A549 (cell line): ENCODE data around the gene DCT. TPM values are rescaled to one million over a fixed set of nuclear protein-coding genes. Genes with fewer than 3 reads are reported as not detected.

Experiments
- ATAC-seq, 2 experiments: fragments of 200-7000 bp in 1 of 2; fragments of >200 bp in 1 of 2; cut with Nextera tagmentation in 1 of 2; cut with Tn5 transposase in 1 of 2; 3 replicates each; pipeline versions ENCODE4 v1.8.0 to v1.9.1; 2018 to 2020; ENCODE audit warnings: mild to moderate bottlenecking in 1 of 2, moderate library complexity in 1 of 2
- CTCF ChIA-PET: fragments of 300-600 bp; sonication (Branson Sonifier 250); formaldehyde crosslinking; extraction: SDS; loops from one replicate; lab custom pipeline; 2021; ENCODE audit warnings: antibody characterized with exemption, inconsistent platforms; lab: Yijun Ruan, JAX
- POLR2A ChIA-PET: fragments of 350-600 bp; formaldehyde crosslinking; extraction: SDS; loops from one replicate; lab custom pipeline; 2021; ENCODE audit warnings: antibody characterized with exemption, inconsistent platforms; lab: Yijun Ruan, JAX
- DNase-seq, 2 experiments: peaks; one replicate each; pipeline versions ENCODE4 v3.0.0 to v3.0.0-alpha.2; 2011 to 2016; ENCODE audit warnings: low read depth in 1 of 2, low spot score in 1 of 2
- FAIRE-seq: peaks from 2 replicates; lab custom pipeline; 2011; peaks lifted over from hg19 to GRCh38; lab: Jason Lieb, UNC
- H3K27ac ChIP-seq, 2 experiments: fragments of >200 bp; sonication (Bioruptor Twin); formaldehyde crosslinking; 3 replicates each; pipeline ENCODE4 v1.5.1; 2016 to 2017
- H3K4me1 ChIP-seq: fragments of >200 bp; sonication (Bioruptor Twin); formaldehyde crosslinking; 3 replicates; pipeline ENCODE4 v1.6.1; 2016
- H3K4me2 ChIP-seq: fragments of >200 bp; sonication (Bioruptor Twin); formaldehyde crosslinking; 3 replicates; pipeline ENCODE4 v1.6.1; 2016
- H3K4me3 ChIP-seq: fragments of >200 bp; sonication (Bioruptor Twin); formaldehyde crosslinking; 3 replicates; pipeline ENCODE4 v1.5.1; 2016
- H3K9me3 ChIP-seq: fragments of >200 bp; sonication (Bioruptor Twin); formaldehyde crosslinking; 3 replicates; pipeline ENCODE4 v1.6.1; 2016
- CHD2 ChIP-seq: fragments of 150-350 bp; IDR thresholded peaks from 2 replicates; pipeline ENCODE4 v1.6.1; 2014; ENCODE audit warnings: low read length; ENCODE audit not compliant: partially characterized antibody
- EHF ChIP-seq: fragments of 250-450 bp; sonication (Bioruptor Pico); IDR thresholded peaks from 2 replicates; pipeline ENCODE4 v1.5.0; 2020; ENCODE audit warnings: mild to moderate bottlenecking
- ESRRA ChIP-seq: fragments of 150-350 bp; IDR thresholded peaks from 2 replicates; pipeline ENCODE4 v1.6.1; 2014; ENCODE audit warnings: mild to moderate bottlenecking, low read length, borderline replicate concordance
- FOSB ChIP-seq: fragments of 250-450 bp; sonication (Bioruptor Pico); IDR thresholded peaks from 2 replicates; pipeline ENCODE4 v1.5.0; 2020; ENCODE audit warnings: mild to moderate bottlenecking, moderate library complexity
- FOSL2 ChIP-seq, 2 experiments: fragments of 450-650 bp in 1 of 2; fragments of >200 bp in 1 of 2; sonication (Bioruptor Twin) in 1 of 2; formaldehyde crosslinking; IDR thresholded peaks; 2 replicates each; pipeline versions ENCODE4 v1.5.0 to v1.6.1; 2016 to 2020; ENCODE audit warnings: mild to moderate bottlenecking in 1 of 2, moderate library complexity in 1 of 2
- FOXS1 ChIP-seq: fragments of 250-450 bp; sonication (Bioruptor Pico); IDR thresholded peaks from 2 replicates; pipeline ENCODE4 v1.5.0; 2020; ENCODE audit warnings: mild to moderate bottlenecking, moderate library complexity
- GATA3 ChIP-seq: IDR thresholded peaks from 2 replicates; pipeline ENCODE4 v1.6.1; 2012; ENCODE audit warnings: borderline replicate concordance
- HDAC2 ChIP-seq: fragments of 200-600 bp; sonication (generic); IDR thresholded peaks from 2 replicates; pipeline ENCODE4 v1.6.1; 2016
- HEYL ChIP-seq: fragments of 250-450 bp; sonication (Bioruptor Pico); IDR thresholded peaks from 2 replicates; pipeline ENCODE4 v1.8.0; 2021; ENCODE audit warnings: mild to moderate bottlenecking, moderate library complexity
- HOXB5 ChIP-seq: fragments of 250-450 bp; sonication (Bioruptor Pico); IDR thresholded peaks from 2 replicates; pipeline ENCODE4 v1.5.0; 2020; ENCODE audit warnings: mild to moderate bottlenecking, moderate library complexity
- JUNB ChIP-seq: fragments of >200 bp; sonication (Bioruptor Twin); formaldehyde crosslinking; IDR thresholded peaks from 2 replicates; pipeline ENCODE4 v1.6.1; 2016
- MYC ChIP-seq: IDR thresholded peaks from 2 replicates; pipeline ENCODE4 v1.6.1; 2012; ENCODE audit warnings: mild to moderate bottlenecking, inconsistent platforms, low read length, improper control_type of control experiment, borderline replicate concordance
- NR3C1 ChIP-seq: fragments of >200 bp; sonication (Bioruptor Twin); formaldehyde crosslinking; IDR thresholded peaks from 3 replicates; pipeline ENCODE4 v1.6.1; 2017
- PHF8 ChIP-seq: fragments of 200-600 bp; sonication (generic); IDR thresholded peaks from 2 replicates; pipeline ENCODE4 v1.6.1; 2016; ENCODE audit warnings: low read depth, mild to moderate bottlenecking, antibody characterized with exemption, moderate library complexity, borderline replicate concordance
- RAD21 ChIP-seq, 2 experiments: fragments of >200 bp in 1 of 2; sonication (Bioruptor Twin) in 1 of 2; formaldehyde crosslinking in 1 of 2; IDR thresholded peaks in 1 of 2; conservative IDR thresholded peaks in 1 of 2; 2 replicates in 1 of 2; 3 replicates in 1 of 2; pipeline ENCODE4 v1.6.1; 2012 to 2018; ENCODE audit warnings: inconsistent platforms in 1 of 2
- RARB ChIP-seq: fragments of 250-450 bp; sonication (Bioruptor Pico); IDR thresholded peaks from 2 replicates; pipeline ENCODE4 v1.8.0; 2021; ENCODE audit warnings: mild to moderate bottlenecking, moderate library complexity
- RCOR1 ChIP-seq: fragments of 150-350 bp; IDR thresholded peaks from 2 replicates; pipeline ENCODE4 v1.6.1; 2014; ENCODE audit warnings: antibody characterized with exemption, low read length, low read depth
- RNF2 ChIP-seq: fragments of 200-600 bp; sonication (generic); IDR thresholded peaks from 2 replicates; pipeline ENCODE4 v1.6.1; 2016; ENCODE audit warnings: low read depth, mild to moderate bottlenecking, antibody characterized with exemption, moderate library complexity, borderline replicate concordance
- TFCP2L1 ChIP-seq: fragments of 250-450 bp; sonication (Bioruptor Pico); IDR thresholded peaks from 2 replicates; pipeline ENCODE4 v1.5.0; 2021; ENCODE audit warnings: mild to moderate bottlenecking
- ZFP36 ChIP-seq: fragments of 450-650 bp; IDR thresholded peaks from 2 replicates; pipeline ENCODE4 v1.6.1; 2014; ENCODE audit warnings: borderline replicate concordance; ENCODE audit not compliant: partially characterized antibody
- WGBS: methylation state at CpG from one replicate; pipeline ENCODE4 v1.1.6; 2017; ENCODE audit errors: missing lambda C conversion rate; 5-methylcytosine and 5-hydroxymethylcytosine counted together
- polyA plus RNA-seq, 4 experiments: library from polyadenylated mRNA; depleted of rRNA in 3 of 4; stranded (reverse); fragments of >200 nt; fragmentation: RNase III in 1 of 4; extraction: RNeasy Plus Mini Kit Qiagen cat#74134 plus additional on column Dnase treatment in 1 of 4; gene quantifications; 2 replicates in 3 of 4; 3 replicates in 1 of 4; pipeline ENCODE4 v1.2.3, GENCODE V29; 2011 to 2017
- TF ChIP-seq, protein P1 (sequence below): IDR thresholded peaks from 2 replicates; pipeline ENCODE4 v1.6.1; 2012
- TF ChIP-seq, protein P2 (sequence below): fragments of 150-350 bp; IDR thresholded peaks from 2 replicates; pipeline ENCODE4 v1.6.1; 2014; ENCODE audit warnings: low read depth, mild to moderate bottlenecking, low read length
- TF ChIP-seq, protein P3 (sequence below): fragments of >200 bp; sonication (Bioruptor Twin); formaldehyde crosslinking; IDR thresholded peaks from 2 replicates; pipeline ENCODE4 v1.6.1; 2016
- TF ChIP-seq, protein P4 (sequence below): IDR thresholded peaks from 2 replicates; pipeline ENCODE4 v1.6.1; 2012; ENCODE audit warnings: low read depth, borderline replicate concordance

DCT gene
- polyA plus RNA-seq, 2 of the 4 experiments (the other 2 are of a cell fraction): 0.03 TPM; not detected in 1

DNA sequence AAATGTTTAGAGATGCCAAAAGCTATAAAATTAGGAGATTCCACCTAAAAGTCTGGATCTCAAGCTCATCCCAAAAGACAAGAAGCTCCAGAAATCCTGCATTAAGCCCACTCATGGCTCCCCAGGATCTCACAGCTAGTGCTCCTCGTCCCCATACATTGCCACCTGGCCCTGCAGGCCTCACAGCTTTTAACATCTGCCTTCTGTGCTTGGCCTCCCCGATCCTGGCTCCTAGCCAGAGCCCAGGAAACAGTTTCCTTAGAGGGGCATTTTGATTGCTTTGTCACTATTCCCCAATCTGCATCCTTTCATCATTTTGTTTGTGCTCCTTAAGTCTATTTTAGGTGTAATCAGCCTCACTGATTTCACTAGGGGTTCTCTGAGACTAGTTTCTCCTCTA, 14.5 kb upstream of the DCT start:
- ATAC-seq: no peak
- Histone ChIP-seq H3K4me1 (no peaks in the 10 kb centered on the region), H3K4me3 (no peak overlapping the region), H3K9me3 (no peaks in the 10 kb centered on the region), H3K27ac (no peak overlapping the region), H3K4me2 (no peak overlapping the region)
- no peak for TF ChIP-seq ESRRA
- TF ChIP-seq RCOR1: no peak
- POLR2A ChIA-PET: no interaction called here
- no peak for DNase-seq
- WGBS: 9% methylated on average over 2 of the region's 2 CpGs
- FAIRE-seq: no peak
- CTCF ChIA-PET: no interaction called here

DNA sequence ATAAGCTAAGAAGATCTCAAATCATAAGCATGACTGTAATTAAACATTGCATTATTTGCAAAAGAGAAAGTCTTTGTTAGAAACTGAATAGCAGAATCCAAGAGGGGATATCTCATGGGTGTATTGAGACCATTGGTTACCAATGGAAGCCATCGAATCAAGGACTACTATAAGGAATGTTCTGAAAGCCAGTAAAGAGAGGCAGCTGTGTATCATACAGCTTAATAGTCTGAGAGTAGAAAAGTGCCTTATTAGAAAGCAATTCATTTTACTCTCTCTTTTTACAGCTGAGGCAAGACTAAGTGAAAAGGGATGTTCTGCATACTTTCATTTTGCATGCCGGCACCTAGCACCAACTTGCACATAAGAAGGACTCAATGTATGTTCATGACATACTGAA, 7.6 kb upstream of the DCT start:
- TF ChIP-seq, protein P1, sequence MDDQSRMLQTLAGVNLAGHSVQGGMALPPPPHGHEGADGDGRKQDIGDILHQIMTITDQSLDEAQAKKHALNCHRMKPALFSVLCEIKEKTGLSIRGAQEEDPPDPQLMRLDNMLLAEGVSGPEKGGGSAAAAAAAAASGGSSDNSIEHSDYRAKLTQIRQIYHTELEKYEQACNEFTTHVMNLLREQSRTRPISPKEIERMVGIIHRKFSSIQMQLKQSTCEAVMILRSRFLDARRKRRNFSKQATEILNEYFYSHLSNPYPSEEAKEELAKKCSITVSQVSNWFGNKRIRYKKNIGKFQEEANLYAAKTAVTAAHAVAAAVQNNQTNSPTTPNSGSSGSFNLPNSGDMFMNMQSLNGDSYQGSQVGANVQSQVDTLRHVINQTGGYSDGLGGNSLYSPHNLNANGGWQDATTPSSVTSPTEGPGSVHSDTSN: no peak
- TF ChIP-seq, protein P2, sequence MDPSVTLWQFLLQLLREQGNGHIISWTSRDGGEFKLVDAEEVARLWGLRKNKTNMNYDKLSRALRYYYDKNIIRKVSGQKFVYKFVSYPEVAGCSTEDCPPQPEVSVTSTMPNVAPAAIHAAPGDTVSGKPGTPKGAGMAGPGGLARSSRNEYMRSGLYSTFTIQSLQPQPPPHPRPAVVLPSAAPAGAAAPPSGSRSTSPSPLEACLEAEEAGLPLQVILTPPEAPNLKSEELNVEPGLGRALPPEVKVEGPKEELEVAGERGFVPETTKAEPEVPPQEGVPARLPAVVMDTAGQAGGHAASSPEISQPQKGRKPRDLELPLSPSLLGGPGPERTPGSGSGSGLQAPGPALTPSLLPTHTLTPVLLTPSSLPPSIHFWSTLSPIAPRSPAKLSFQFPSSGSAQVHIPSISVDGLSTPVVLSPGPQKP: no peak
- no peak for TF ChIP-seq HEYL (CRISPR knock-in tag)
- no peak for TF ChIP-seq PHF8
- no peak for TF ChIP-seq FOSB (CRISPR knock-in tag)
- TF ChIP-seq JUNB: no peak
- TF ChIP-seq GATA3: no peak
- no peak for TF ChIP-seq NR3C1
- TF ChIP-seq CHD2: no peak
- no peak for TF ChIP-seq ZFP36
- TF ChIP-seq RNF2: no peak
- TF ChIP-seq FOXS1 (CRISPR knock-in tag): no peak
- TF ChIP-seq TFCP2L1: no peak
- TF ChIP-seq, protein P3, sequence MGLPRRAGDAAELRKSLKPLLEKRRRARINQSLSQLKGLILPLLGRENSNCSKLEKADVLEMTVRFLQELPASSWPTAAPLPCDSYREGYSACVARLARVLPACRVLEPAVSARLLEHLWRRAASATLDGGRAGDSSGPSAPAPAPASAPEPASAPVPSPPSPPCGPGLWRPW: no peak
- TF ChIP-seq, protein P4, sequence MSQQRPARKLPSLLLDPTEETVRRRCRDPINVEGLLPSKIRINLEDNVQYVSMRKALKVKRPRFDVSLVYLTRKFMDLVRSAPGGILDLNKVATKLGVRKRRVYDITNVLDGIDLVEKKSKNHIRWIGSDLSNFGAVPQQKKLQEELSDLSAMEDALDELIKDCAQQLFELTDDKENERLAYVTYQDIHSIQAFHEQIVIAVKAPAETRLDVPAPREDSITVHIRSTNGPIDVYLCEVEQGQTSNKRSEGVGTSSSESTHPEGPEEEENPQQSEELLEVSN: no peak
- no peak for TF ChIP-seq RARB (CRISPR knock-in tag)
- TF ChIP-seq HDAC2: no peak
- TF ChIP-seq HOXB5: no peak
- Histone ChIP-seq H3K4me1 (peaks cover 4% of the 10 kb centered on the region; the same call in 1 of the 3 replicates), H3K4me2 (no peak overlapping the region), H3K27ac (no peak overlapping the region), H3K9me3 (no peaks in the 10 kb centered on the region), H3K4me3 (no peak overlapping the region)
- CTCF ChIA-PET: no interaction called here
- WGBS: 47% methylated on average over 2 of the region's 2 CpGs
- POLR2A ChIA-PET: no interaction called here
- DNase-seq (no peak), ATAC-seq (no peak), FAIRE-seq (no peak)

DNA sequence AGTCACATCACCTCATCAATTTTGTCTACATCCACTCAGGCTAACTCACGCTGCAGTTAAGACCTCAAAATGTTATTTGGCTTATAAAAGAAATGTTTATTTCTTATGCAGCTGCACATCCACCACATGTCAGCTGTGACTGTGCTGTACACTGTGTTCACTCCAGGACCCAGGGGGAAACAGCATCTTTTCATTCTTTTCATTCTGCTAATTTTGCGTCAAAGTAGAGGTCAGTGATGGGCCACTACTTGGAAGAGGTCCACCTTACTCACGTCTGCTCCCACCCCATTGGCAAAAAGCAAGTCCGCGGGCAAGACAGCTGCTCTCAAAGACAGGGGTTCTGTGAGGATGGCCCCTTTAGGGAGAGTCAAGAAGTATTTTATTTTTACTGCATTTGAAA, 4.5 kb upstream of the DCT start:
- H3K9me3 ChIP-seq: no peaks in the 10 kb centered on the region
- no peak for ATAC-seq
- DNase-seq: no peak
- POLR2A ChIA-PET: no interaction called here
- H3K4me2 ChIP-seq: no peak overlapping the region
- H3K4me3 ChIP-seq: no peak overlapping the region
- TF ChIP-seq EHF (no peak), MYC (no peak), RAD21 (conservative IDR thresholded peaks at IDR 0.05 in 1 of 2, IDR thresholded peaks at IDR 0.05 in 1 of 2) (no peak), FOSL2 (IDR thresholded peaks at IDR 0.05) (no peak), FOSL2 (CRISPR knock-in tag; IDR thresholded peaks at IDR 0.05) (no peak)
- TF ChIP-seq, protein P3: no peak
- TF ChIP-seq, all 56 proteins: peak for 0
- no peak for FAIRE-seq
- H3K27ac ChIP-seq: no peak overlapping the region
- peaks cover 4% of the 10 kb centered on the region; the same call in 1 of the 3 replicates for H3K4me1 ChIP-seq
- CTCF ChIA-PET: interaction anchor here (0.6 kb wide), 1 partner anchor 379 kb away, joined by 3 read pairs; no protein-coding TSS in a partner anchor
- 59% methylated on average over 5 of the region's 5 CpGs for WGBS
